CD14-positive monocyte (primary cell): ENCODE results near the gene SLIT3. TPM values are rescaled to one million over a fixed set of nuclear protein-coding genes. Genes with fewer than 3 reads are reported as not detected.

Experiments used
- DNase-seq, 3 donors: peaks; one replicate each; pipeline ENCODE4 v3.0.0-alpha.2; 2011 to 2022
- H2AFZ ChIP-seq: 2 replicates; pipeline ENCODE4 v1.6.0; 2012; ENCODE audit warnings: mild to moderate bottlenecking, low read depth, low read length, inconsistent platforms; ENCODE audit not compliant: insufficient read depth, poor library complexity, severe bottlenecking
- H3K27ac ChIP-seq, 2 donors: 1 replicate in 1 of 2; 2 replicates in 1 of 2; pipeline ENCODE4 v1.5.1; 2012 to 2013; ENCODE audit warnings: low read length in 2 of 2, control low read depth in 1 of 2, inconsistent platforms in 1 of 2, low read depth in 1 of 2, mild to moderate bottlenecking in 1 of 2
- H3K27me3 ChIP-seq, 2 donors: one replicate each; pipeline versions ENCODE4 v1.6.0 to v1.6.1; 2011 to 2013; ENCODE audit warnings: low read length in 2 of 2; ENCODE audit not compliant: control insufficient read depth in 2 of 2, insufficient read depth in 2 of 2
- H3K36me3 ChIP-seq, 2 donors: replicated peaks in 1 of 2; 1 replicate in 1 of 2; 2 replicates in 1 of 2; pipeline versions ENCODE4 v1.5.1 to v1.6.1; 2012 to 2013; ENCODE audit warnings: low read length in 2 of 2, control low read depth in 1 of 2, inconsistent platforms in 1 of 2, mild to moderate bottlenecking in 1 of 2; ENCODE audit not compliant: insufficient read depth in 2 of 2, control insufficient read depth in 1 of 2
- H3K4me1 ChIP-seq, 2 donors: 1 replicate in 1 of 2; 2 replicates in 1 of 2; pipeline versions ENCODE4 v1.5.1 to v1.6.1; 2012 to 2013; ENCODE audit warnings: low read length in 2 of 2, control low read depth in 1 of 2, inconsistent platforms in 1 of 2, mild to moderate bottlenecking in 1 of 2, moderate library complexity in 1 of 2; ENCODE audit not compliant: insufficient read depth in 2 of 2, control insufficient read depth in 1 of 2
- H3K4me2 ChIP-seq: replicated peaks from 2 replicates; pipeline ENCODE3; 2012; ENCODE audit warnings: low read length, moderate library complexity, mild to moderate bottlenecking; ENCODE audit not compliant: poor library complexity, severe bottlenecking; ENCODE audit errors: extremely low read depth
- H3K4me3 ChIP-seq, 3 experiments: fragments of 200-600 bp in 1 of 3; sonication (generic) in 1 of 3; replicated peaks in 1 of 3; 1 replicate in 2 of 3; 2 replicates in 1 of 3; pipeline ENCODE4 v1.5.1; 2011 to 2013; ENCODE audit warnings: low read length in 3 of 3, mild to moderate bottlenecking in 3 of 3, control low read depth in 2 of 3, low read depth in 2 of 3, inconsistent platforms in 1 of 3, moderate library complexity in 1 of 3
- H3K79me2 ChIP-seq: 2 replicates; pipeline ENCODE4 v1.6.0; 2012; ENCODE audit warnings: mild to moderate bottlenecking, control low read depth, inconsistent platforms, low read length, moderate library complexity; ENCODE audit not compliant: insufficient read depth
- H3K9ac ChIP-seq: 2 replicates; pipeline ENCODE4 v1.6.0; 2017; ENCODE audit warnings: low read length, mild to moderate bottlenecking; ENCODE audit not compliant: insufficient read depth, poor library complexity, severe bottlenecking
- H3K9me3 ChIP-seq, 2 donors: replicated peaks in 1 of 2; 1 replicate in 1 of 2; 2 replicates in 1 of 2; pipeline versions ENCODE4 v1.5.1 to v1.6.1; 2012 to 2013; ENCODE audit warnings: low read length in 2 of 2, control low read depth in 1 of 2; ENCODE audit not compliant: control insufficient read depth in 1 of 2, insufficient read depth in 1 of 2
- H4K20me1 ChIP-seq: 2 replicates; pipeline ENCODE4 v1.6.0; 2012; ENCODE audit warnings: mild to moderate bottlenecking, low read length, control low read depth, moderate library complexity; ENCODE audit not compliant: insufficient read depth
- H3K27ac Mint-ChIP-seq, 7 donors: one replicate each; pipeline ENCODE4 v1.8.0; 2020; ENCODE audit warnings: mild to moderate bottlenecking in 7 of 7, mixed read lengths in 7 of 7, moderate library complexity in 6 of 7, inconsistent platforms in 2 of 7
- H3K27me3 Mint-ChIP-seq, 3 donors: one replicate each; pipeline ENCODE4 v1.8.0; 2021 to 2022; ENCODE audit warnings: low read depth in 3 of 3, mild to moderate bottlenecking in 3 of 3, mixed read lengths in 3 of 3, moderate library complexity in 3 of 3, inconsistent platforms in 1 of 3
- H3K36me3 Mint-ChIP-seq, 2 donors: one replicate each; pipeline ENCODE4 v1.8.0; 2020; ENCODE audit warnings: mixed read lengths in 2 of 2, inconsistent platforms in 1 of 2, mild to moderate bottlenecking in 1 of 2
- H3K4me1 Mint-ChIP-seq: one replicate; pipeline ENCODE4 v1.8.0; 2020; ENCODE audit warnings: mild to moderate bottlenecking, mixed read lengths
- H3K4me3 Mint-ChIP-seq, 2 donors: one replicate each; pipeline ENCODE4 v1.8.0; 2020; ENCODE audit warnings: mild to moderate bottlenecking in 2 of 2, mixed read lengths in 2 of 2, moderate library complexity in 1 of 2
- H3K9me3 Mint-ChIP-seq, 7 donors: one replicate each; pipeline ENCODE4 v1.8.0; 2020 to 2022; ENCODE audit warnings: mixed read lengths in 7 of 7, mild to moderate bottlenecking in 6 of 7, moderate library complexity in 6 of 7, inconsistent platforms in 2 of 7
- WGBS: methylation state at CpG from one replicate; pipeline ENCODE4 v1.1.5; 2013; ENCODE audit warnings: missing lambda C conversion rate; ENCODE audit not compliant: insufficient coverage; 5-methylcytosine and 5-hydroxymethylcytosine counted together
- intact Hi-C, 2 donors: fragments of 100-400 bp; cut with micrococcal nuclease; formaldehyde crosslinking; loops; one replicate each; pipeline versions ENCODE4 v1.15.0 to v1.15.1; 2023
- polyA plus RNA-seq, 3 donors: library from polyadenylated mRNA; depleted of rRNA in 1 of 3; unstranded in 2 of 3; stranded (reverse) in 1 of 3; fragments of 300-500 nt in 2 of 3; fragments of >200 nt in 1 of 3; fragmentation: Illumina TruSeq in 2 of 3; gene quantifications; 1 replicate in 2 of 3; 2 replicates in 1 of 3; pipeline ENCODE4 v1.2.3, GENCODE V29; 2012 to 2021
- TF ChIP-seq, protein P1 (sequence below): fragments of 200-600 bp; IDR thresholded peaks from one replicate; pipeline ENCODE4 v1.8.0; 2022; ENCODE audit warnings: antibody characterized with exemption, mild to moderate bottlenecking

The SLIT3 gene
- polyA plus RNA-seq, 3 donors = not detected

DNA sequence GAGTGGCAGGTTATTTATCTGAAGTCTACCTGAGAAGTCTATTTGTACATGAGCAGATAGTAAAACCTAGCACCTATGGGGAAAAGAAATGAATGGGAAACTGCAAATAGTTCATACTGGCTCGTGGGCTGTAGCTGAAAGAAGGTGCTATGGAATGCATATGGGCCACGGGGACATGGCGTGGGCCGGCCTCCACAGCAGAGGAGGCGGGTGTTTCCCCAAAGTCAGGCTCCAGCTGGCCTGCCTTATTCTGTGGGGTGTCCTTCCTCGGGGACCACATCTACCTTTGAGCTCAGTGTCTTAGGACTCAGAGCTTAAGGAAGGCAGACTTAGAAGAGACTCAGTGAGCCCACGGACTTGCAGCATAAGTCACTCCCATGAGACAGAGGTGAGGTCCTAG lies 371.3 kb downstream of the SLIT3 start:
- Histone ChIP-seq H3K27me3 (peaks cover 0 to 3% of the 10 kb centered on the region in 2 donors), H3K36me3 (no peaks in the 10 kb centered on the region), H3K27ac (no peak overlapping the region), H3K9ac (no peak overlapping the region), H3K4me3 (no peak overlapping the region), H4K20me1 (no peaks in the 10 kb centered on the region), H3K4me1 (no peaks in the 10 kb centered on the region), H3K9me3 (no peaks in the 10 kb centered on the region), H2AFZ (no peak overlapping the region), H3K4me2 (no peak overlapping the region), H3K79me2 (no peaks in the 10 kb centered on the region)
- H3K36me3 Mint-ChIP-seq = no peaks in the 10 kb centered on the region
- DNase-seq = no peak
- no peaks in the 10 kb centered on the region for H3K4me1 Mint-ChIP-seq
- no peaks in the 10 kb centered on the region for H3K9me3 Mint-ChIP-seq
- no peak overlapping the region for H3K27ac Mint-ChIP-seq
- H3K4me3 Mint-ChIP-seq = no peak overlapping the region
- intact Hi-C loops = no loop called here
- TF ChIP-seq, protein P1, sequence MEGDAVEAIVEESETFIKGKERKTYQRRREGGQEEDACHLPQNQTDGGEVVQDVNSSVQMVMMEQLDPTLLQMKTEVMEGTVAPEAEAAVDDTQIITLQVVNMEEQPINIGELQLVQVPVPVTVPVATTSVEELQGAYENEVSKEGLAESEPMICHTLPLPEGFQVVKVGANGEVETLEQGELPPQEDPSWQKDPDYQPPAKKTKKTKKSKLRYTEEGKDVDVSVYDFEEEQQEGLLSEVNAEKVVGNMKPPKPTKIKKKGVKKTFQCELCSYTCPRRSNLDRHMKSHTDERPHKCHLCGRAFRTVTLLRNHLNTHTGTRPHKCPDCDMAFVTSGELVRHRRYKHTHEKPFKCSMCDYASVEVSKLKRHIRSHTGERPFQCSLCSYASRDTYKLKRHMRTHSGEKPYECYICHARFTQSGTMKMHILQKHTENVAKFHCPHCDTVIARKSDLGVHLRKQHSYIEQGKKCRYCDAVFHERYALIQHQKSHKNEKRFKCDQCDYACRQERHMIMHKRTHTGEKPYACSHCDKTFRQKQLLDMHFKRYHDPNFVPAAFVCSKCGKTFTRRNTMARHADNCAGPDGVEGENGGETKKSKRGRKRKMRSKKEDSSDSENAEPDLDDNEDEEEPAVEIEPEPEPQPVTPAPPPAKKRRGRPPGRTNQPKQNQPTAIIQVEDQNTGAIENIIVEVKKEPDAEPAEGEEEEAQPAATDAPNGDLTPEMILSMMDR = no peak
- WGBS = 94% methylated on average over 3 of the region's 7 CpGs
- peaks cover 2 to 14% (median 2%) of the 10 kb centered on the region in 3 donors for H3K27me3 Mint-ChIP-seq

DNA sequence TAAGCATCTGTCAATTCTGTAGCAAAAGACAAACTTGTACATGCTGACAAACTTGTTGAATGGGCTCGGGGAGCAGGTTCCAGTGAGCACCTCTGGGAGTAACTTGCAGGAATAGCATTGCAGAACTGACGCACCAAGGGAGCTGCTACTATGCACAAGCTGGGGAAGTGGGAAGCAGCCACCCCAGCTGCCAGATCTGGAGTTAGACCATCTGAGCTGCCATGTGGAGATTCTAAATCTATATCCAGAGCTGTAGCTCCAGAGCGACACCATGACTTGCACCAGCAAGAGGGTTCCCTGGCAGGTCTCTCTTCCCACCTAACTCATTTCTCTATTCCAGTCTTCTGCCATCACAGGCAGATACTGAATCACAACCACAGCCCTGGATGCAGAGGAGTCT lies 375.8 kb downstream of the SLIT3 start:
- Histone ChIP-seq H3K27me3 (peaks cover 8 to 9% of the 10 kb centered on the region in 2 donors), H3K4me2 (no peak overlapping the region), H3K9ac (no peak overlapping the region), H3K4me3 (no peak overlapping the region), H3K27ac (no peak overlapping the region), H3K36me3 (no peaks in the 10 kb centered on the region), H3K9me3 (no peaks in the 10 kb centered on the region), H3K4me1 (peaks cover 2 to 3% of the 10 kb centered on the region in 2 donors), H2AFZ (no peak overlapping the region), H4K20me1 (no peaks in the 10 kb centered on the region), H3K79me2 (no peaks in the 10 kb centered on the region)
- DNase-seq = no peak
- intact Hi-C loops = no loop called here
- no peak overlapping the region for H3K27ac Mint-ChIP-seq
- no peaks in the 10 kb centered on the region for H3K36me3 Mint-ChIP-seq
- no peaks in the 10 kb centered on the region for H3K9me3 Mint-ChIP-seq
- H3K4me3 Mint-ChIP-seq = no peak overlapping the region
- H3K27me3 Mint-ChIP-seq = peaks cover 2 to 20% (median 9%) of the 10 kb centered on the region in 3 donors
- WGBS = 81% methylated on average over 3 of the region's 3 CpGs
- TF ChIP-seq, protein P1 = no peak
- peaks cover 7% of the 10 kb centered on the region for H3K4me1 Mint-ChIP-seq
